Neural progenitor cell (in vitro differentiated cells): ENCODE results near the gene CPT1A. TPM values are rescaled to one million over a fixed set of nuclear protein-coding genes. Genes with fewer than 3 reads are reported as not detected.

ENCODE experiments used
- DNase-seq: peaks from one replicate; pipeline ENCODE4 v3.0.0-alpha.2; 2016; ENCODE audit warnings: low spot score
- H2AFZ ChIP-seq: fragments of 200-600 bp; sonication (generic); replicated peaks from 2 replicates; pipeline ENCODE4 v1.6.1; 2016; ENCODE audit warnings: antibody characterized with exemption
- H3F3A ChIP-seq: fragments of 200-600 bp; sonication (generic); 2 replicates; pipeline ENCODE4 v1.6.1; 2016; ENCODE audit warnings: antibody characterized with exemption, low read depth
- H3K27ac ChIP-seq: fragments of 200-600 bp; sonication (generic); 2 replicates; pipeline ENCODE4 v1.5.1; 2016; ENCODE audit warnings: mild to moderate bottlenecking
- H3K27me3 ChIP-seq: fragments of 200-600 bp; sonication (generic); 2 replicates; pipeline ENCODE4 v1.6.1; 2016; ENCODE audit warnings: mild to moderate bottlenecking, moderate library complexity
- H3K36me3 ChIP-seq: fragments of 200-600 bp; sonication (generic); 2 replicates; pipeline ENCODE4 v1.5.1; 2016
- H3K4me1 ChIP-seq: fragments of 200-600 bp; sonication (generic); 2 replicates; pipeline ENCODE4 v1.6.1; 2016; ENCODE audit warnings: mixed run types
- H3K4me2 ChIP-seq: fragments of 200-600 bp; sonication (generic); 2 replicates; pipeline ENCODE4 v1.6.1; 2016
- H3K4me3 ChIP-seq: fragments of 200-600 bp; sonication (generic); 2 replicates; pipeline ENCODE4 v1.5.1; 2016
- H3K79me2 ChIP-seq: fragments of 200-600 bp; sonication (generic); 2 replicates; pipeline ENCODE4 v1.6.1; 2016; ENCODE audit warnings: low read depth
- H3K9ac ChIP-seq: fragments of 200-600 bp; sonication (generic); 2 replicates; pipeline ENCODE4 v1.6.1; 2016
- H3K9me3 ChIP-seq: fragments of 200-600 bp; sonication (generic); 2 replicates; pipeline ENCODE4 v1.5.1; 2016; ENCODE audit warnings: low read depth
- H4K20me1 ChIP-seq: fragments of 200-600 bp; sonication (generic); 2 replicates; pipeline ENCODE4 v1.6.1; 2016; ENCODE audit warnings: low read depth
- H3K27ac Mint-ChIP-seq: 3 replicates; pipeline ENCODE4 v1.8.0; 2021; ENCODE audit warnings: mixed read lengths
- H3K27me3 Mint-ChIP-seq: 2 replicates; pipeline ENCODE4 v1.8.0; 2022; ENCODE audit warnings: low read depth, mild to moderate bottlenecking, inconsistent platforms, moderate library complexity, mixed read lengths; ENCODE audit not compliant: insufficient read depth
- H3K36me3 Mint-ChIP-seq: 3 replicates; pipeline ENCODE4 v1.8.0; 2021; ENCODE audit warnings: mixed read lengths
- H3K4me1 Mint-ChIP-seq: 3 replicates; pipeline ENCODE4 v1.8.0; 2021; ENCODE audit warnings: mixed read lengths
- H3K4me3 Mint-ChIP-seq: 3 replicates; pipeline ENCODE4 v1.8.0; 2021; ENCODE audit warnings: mild to moderate bottlenecking, moderate library complexity, mixed read lengths
- H3K9me3 Mint-ChIP-seq: 3 replicates; pipeline ENCODE4 v1.8.0; 2020; ENCODE audit warnings: mixed read lengths
- CTCF ChIP-seq: fragments of 200-600 bp; sonication (generic); IDR thresholded peaks from 2 replicates; pipeline ENCODE4 v1.5.1; 2017; ENCODE audit warnings: antibody characterized with exemption, mild to moderate bottlenecking
- EZH2 ChIP-seq: fragments of 200-600 bp; sonication (generic); IDR thresholded peaks from 2 replicates; pipeline ENCODE4 v1.6.1; 2017; ENCODE audit warnings: antibody characterized with exemption, mild to moderate bottlenecking, moderate library complexity
- EZH2phosphoT487 ChIP-seq: fragments of 200-600 bp; sonication (generic); IDR thresholded peaks from 2 replicates; pipeline ENCODE4 v1.6.1; 2017; ENCODE audit warnings: antibody characterized with exemption
- total RNA-seq: library from RNA; depleted of rRNA; stranded (reverse); fragments of >200 nt; gene quantifications from 2 replicates; pipeline ENCODE4 v1.2.3, GENCODE V29; 2015; ENCODE audit warnings: low replicate concordance

The CPT1A gene
- total RNA-seq, 1 donor from 2014 or later: 0.64 TPM

DNA sequence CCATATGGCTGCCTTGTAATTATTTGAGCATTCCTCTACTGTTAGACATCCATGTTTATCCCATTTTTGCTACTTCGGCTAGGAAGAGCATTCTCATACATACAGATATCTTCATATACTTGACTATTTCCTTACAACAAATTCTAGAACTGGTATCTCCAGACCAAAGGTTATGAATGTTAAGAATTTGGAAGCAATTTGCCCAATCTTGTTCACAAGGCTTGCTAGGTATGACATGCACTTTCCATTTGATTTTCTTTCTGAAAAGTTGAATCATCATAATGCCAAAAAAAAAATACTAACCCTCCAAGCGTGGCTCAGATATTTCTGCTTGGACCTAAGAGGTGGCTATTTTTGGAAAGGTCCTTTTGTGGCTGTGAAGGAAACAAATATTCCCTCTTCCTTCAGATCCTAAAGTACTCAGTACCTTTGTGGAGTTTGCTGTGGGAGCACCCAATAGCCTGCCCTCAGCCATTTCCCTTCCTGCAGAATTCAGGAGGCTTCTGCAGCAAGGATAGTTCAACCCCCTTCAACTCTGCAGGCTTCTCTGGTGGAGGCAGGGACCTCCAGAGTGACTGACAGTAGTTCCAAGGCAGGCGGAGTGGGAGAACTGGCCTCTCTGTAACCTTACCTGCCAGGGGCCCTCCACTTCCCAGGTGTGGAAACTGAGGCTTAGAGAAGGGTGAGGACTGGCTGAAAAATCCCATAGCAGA is 22.0 kb upstream of the CPT1A start:
- Histone ChIP-seq H2AFZ (no peak overlapping the region), H3K27ac (no peak overlapping the region), H3K79me2 (no peaks in the 10 kb centered on the region), H3K9me3 (no peaks in the 10 kb centered on the region), H4K20me1 (no peaks in the 10 kb centered on the region), H3K4me1 (peaks cover 2% of the 10 kb centered on the region), H3K4me2 (no peak overlapping the region), H3K9ac (no peak overlapping the region), H3F3A (no peaks in the 10 kb centered on the region), H3K27me3 (no peaks in the 10 kb centered on the region), H3K4me3 (no peak overlapping the region), H3K36me3 (no peaks in the 10 kb centered on the region)
- Mint-ChIP-seq H3K9me3 (peaks cover 14% of the 10 kb centered on the region), H3K27ac (no peak overlapping the region), H3K27me3 (peaks cover 7% of the 10 kb centered on the region), H3K4me3 (no peak overlapping the region), H3K36me3 (peaks cover 4% of the 10 kb centered on the region), H3K4me1 (peaks cover 2% of the 10 kb centered on the region)
- no peak for TF ChIP-seq CTCF
- TF ChIP-seq EZH2: no peak
- no peak for TF ChIP-seq EZH2phosphoT487
- no peak for DNase-seq

DNA sequence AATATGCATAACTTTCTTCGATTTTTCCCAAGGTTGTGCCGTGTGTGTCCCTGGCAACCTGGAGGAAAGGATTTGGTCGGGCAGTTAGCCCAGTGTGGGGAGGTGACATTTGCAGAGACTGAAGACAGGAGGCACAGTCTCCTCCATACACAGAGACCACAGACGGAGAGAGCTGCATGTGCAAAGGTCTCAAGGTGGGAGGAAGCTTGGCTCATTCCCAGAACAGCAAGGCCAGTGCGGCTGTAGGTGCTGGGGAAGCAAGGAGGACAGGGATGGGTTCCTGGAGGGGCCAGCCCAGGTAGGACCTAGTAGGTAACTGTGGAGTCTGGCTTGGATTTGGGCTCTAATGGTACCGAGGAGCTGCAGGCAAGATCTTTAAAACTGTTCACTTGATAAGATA is 20.7 kb upstream of the CPT1A start:
- TF ChIP-seq CTCF: no peak
- no peak for TF ChIP-seq EZH2
- TF ChIP-seq EZH2phosphoT487: no peak
- no peak overlapping the region for H3K4me3 Mint-ChIP-seq
- Histone ChIP-seq H2AFZ (no peak overlapping the region), H3K9ac (no peak overlapping the region), H3K36me3 (no peaks in the 10 kb centered on the region), H3K4me2 (no peak overlapping the region), H3F3A (no peaks in the 10 kb centered on the region), H3K9me3 (no peaks in the 10 kb centered on the region), H3K79me2 (no peaks in the 10 kb centered on the region), H3K27me3 (no peaks in the 10 kb centered on the region), H4K20me1 (no peaks in the 10 kb centered on the region), H3K4me3 (no peak overlapping the region), H3K4me1 (no peaks in the 10 kb centered on the region), H3K27ac (no peak overlapping the region)
- H3K4me1 Mint-ChIP-seq: no peaks in the 10 kb centered on the region
- H3K27me3 Mint-ChIP-seq: peaks cover 8% of the 10 kb centered on the region
- DNase-seq: no peak
- peaks cover 14% of the 10 kb centered on the region for H3K9me3 Mint-ChIP-seq
- peaks cover 4% of the 10 kb centered on the region for H3K36me3 Mint-ChIP-seq
- H3K27ac Mint-ChIP-seq: no peak overlapping the region

- no peak overlapping the region for H2AFZ ChIP-seq
- H3K9me3 Mint-ChIP-seq: peaks cover 14% of the 10 kb centered on the region
- peaks cover 23% of the 10 kb centered on the region for H3K27me3 Mint-ChIP-seq
- peaks cover 5% of the 10 kb centered on the region for H3K4me1 Mint-ChIP-seq
- H3F3A ChIP-seq: peaks cover 22% of the 10 kb centered on the region
- TF ChIP-seq CTCF (no peak), EZH2 (no peak), EZH2phosphoT487 (no peak)
- H3K4me3 Mint-ChIP-seq: no peak overlapping the region
- H3K27me3 ChIP-seq: peaks cover 29% of the 10 kb centered on the region
- DNase-seq: no peak
- H3K4me3 ChIP-seq: no peak overlapping the region
- no peaks in the 10 kb centered on the region for H3K36me3 ChIP-seq
- no peak overlapping the region for H3K9ac ChIP-seq
- no peaks in the 10 kb centered on the region for H3K4me1 ChIP-seq
- no peaks in the 10 kb centered on the region for H4K20me1 ChIP-seq
- no peak overlapping the region for H3K27ac ChIP-seq
- no peak overlapping the region for H3K27ac Mint-ChIP-seq
- peaks cover 4% of the 10 kb centered on the region for H3K36me3 Mint-ChIP-seq
- H3K4me2 ChIP-seq: no peak overlapping the region
- H3K9me3 ChIP-seq: no peaks in the 10 kb centered on the region
- H3K79me2 ChIP-seq: no peaks in the 10 kb centered on the region
Measured at GRCh38 chr11:68859123-68859522, 17.4 kb upstream of the CPT1A start.
